Stimulated activated naive CD4-positive, alpha-beta T cell (primary cell): ENCODE measurements around the gene PET100.

Experiments used
- DNase-seq, 6 experiments: peaks; one replicate each; lab custom pipeline; 2025; lab: John Stamatoyannopoulos, UW

Gene PET100, protein sequence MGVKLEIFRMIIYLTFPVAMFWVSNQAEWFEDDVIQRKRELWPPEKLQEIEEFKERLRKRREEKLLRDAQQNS

DNA sequence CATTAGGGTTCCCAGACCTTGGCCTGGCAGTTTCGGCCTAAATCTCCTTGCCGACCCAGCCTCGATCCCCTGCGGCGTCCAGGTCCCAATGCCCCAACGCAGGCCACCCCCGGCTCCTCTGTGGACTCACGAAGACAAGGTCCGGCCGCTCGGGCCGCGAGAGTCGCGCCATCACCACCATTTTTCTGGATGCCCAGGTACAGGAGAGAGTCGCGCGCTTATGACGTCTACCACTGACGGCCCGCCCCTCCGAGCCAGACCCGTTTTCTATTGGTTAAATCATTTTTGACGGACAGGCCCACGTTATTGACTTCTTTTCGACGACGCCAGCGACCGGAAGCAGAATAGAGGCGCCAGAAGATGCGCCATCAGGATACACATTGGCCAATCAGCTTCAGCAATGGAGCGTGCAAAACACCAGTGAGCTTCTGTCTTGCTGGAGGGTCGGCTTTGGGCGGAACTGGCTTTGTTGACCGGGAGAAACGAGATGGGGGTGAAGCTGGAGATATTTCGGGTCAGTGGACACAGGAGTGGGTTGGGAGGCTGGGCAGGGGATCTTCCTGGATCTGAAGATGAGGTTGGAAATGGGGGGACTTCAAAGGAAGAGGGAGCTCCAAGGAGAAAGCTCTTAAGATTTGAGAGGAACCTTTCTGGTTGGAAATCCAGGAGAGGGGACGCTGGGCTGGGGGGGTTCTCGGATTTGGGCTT lies at the start of gene PET100, which contains the start of gene XAB2:
Gene PET100, plus strand, starts transcription at position 447 of the 708 bp plus-strand sequence. Its CDS starts 41 bp downstream, at position 488.
Gene XAB2, minus strand, starts transcription at position 199 of the 708 bp plus-strand sequence. Its CDS starts 18 bp downstream, at position 181.
- peak; percentile 85 to 97 (median 95) for DNase-seq

DNA sequence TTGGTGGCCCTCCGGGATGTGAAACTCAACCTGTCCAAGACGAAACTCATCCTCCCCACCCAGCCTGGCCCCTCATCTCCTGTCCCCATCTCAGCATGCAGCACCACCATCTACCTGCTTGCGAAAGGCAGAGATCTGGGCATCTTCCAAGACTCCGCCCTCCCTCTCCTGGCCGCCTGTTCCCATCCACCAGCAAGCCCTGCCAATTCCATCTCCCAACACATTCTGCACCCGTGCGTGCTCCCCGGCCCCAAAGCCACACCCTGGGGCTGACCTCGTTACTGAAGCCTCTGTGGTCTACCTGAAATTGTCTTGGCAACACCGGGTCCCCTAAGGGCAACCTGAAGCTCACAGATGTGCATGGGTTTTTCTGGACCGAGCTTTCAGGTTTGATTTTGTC lies 47.1 kb upstream of the PET100 start:
- no peak for DNase-seq

DNA sequence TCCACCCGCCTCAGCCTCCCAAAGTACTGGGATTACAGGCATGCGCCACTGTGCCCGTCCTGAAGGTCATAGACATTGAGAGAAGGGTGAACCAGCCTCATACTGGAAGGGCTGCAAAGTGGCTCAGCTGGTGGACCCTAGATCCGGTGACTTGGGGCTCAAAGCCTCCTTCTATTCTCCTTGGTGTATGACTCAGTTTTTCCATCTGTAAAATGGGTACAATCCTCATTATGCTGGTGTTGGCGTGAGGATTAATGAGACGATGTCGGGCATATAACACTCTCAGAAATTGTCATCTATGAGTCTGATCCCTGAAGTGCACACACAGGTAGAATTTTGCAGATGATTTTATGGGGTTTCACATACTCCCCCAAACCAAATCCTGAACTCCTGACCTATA lies 39.8 kb upstream of the PET100 start:
- DNase-seq, result no peak

DNA sequence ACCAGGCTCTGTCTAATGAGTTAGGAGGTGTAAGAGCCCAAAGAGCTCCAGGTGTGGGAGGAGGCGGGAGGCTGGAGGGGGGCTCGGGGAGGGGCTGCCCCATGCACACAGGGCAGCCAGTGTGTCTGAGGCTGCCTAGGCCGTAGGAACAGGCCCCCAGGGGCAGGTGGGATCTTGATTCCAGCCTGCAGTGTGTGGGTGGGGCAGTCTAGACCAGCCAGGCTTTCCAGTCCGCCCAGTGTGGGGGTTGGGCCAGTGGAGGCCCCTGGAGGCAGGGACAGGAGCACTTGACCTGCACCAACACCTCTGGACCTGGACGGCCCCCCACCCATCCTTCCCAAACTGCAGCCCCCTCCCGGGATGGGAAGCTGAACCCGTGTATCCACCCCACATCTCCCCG lies 39.3 kb upstream of the PET100 start:
- DNase-seq, result no peak

DNA sequence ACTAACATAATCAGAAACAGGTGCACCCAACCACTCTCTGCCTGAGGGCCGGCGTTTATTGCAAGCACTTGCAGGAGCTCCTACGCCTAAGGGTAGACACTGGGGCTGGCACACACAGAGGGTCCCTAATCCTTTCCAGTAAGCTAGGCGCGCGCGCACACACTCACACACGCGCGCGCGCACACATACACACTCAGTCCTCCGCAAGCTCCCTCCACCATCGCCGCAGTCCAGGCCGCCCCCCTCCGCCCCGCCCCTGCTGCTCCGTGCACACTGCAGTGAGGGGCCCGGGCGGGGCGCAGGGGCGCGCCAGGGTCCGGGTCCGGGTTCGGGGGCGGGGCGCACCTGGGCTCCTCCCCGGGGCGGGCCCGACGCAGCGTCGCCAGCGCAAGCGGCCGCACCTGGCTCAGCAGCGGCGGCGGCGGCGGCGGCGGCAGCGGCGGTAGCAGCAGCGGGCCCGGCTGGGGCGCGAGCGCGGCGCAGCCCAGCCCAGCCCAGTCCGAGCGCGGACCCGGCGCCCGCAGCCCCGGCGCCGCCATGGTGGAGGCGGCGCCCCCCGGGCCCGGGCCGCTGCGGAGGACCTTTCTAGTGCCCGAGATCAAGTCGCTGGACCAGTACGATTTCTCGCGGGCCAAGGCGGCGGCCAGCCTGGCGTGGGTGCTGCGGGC lies 34.0 kb upstream of the PET100 start, which contains the start of gene CAMSAP3:
Gene CAMSAP3, plus strand, starts transcription at position 398 of the 668 bp plus-strand sequence. Its CDS starts 140 bp downstream, at position 538.
- DNase-seq, result peak; percentile 12 to 66 (median 35)

DNA sequence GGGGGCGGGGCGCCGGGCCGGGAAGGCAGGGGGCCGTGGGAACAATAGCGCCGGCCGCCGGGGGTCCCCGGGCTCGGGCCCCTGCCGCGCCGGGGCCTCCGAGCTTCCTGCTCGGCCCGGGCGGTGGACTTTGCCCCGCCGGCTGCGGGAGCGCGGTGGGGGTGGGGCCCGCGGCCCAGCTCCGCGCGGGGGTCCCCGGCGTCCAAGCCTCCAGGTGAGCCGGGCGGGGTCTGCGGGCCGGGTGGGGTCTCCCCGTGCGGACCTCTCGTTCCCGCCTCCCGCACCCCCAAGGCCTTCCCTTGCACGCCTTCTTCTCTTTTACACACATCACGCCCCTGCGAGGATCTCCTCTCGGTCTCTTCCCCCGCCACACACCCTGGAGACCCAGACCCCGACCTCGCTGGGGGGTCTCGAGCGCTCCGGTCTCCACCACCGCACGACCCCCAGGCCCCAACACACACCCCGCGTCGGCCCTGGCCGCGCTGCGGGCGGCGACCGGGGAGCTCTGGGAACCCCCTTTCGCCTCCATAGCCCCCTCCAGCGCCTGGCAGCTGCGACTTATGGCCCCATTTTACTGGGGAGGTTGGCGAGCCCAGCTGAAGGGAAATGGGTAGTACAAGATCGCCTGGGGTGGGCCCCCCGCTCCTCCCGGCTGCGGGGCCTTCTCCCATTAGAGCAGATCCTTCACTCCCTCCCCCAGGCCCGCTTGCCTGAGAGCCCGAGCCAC lies 33.2 kb upstream of the PET100 start:
- DNase-seq, result peak in 1 of 6 experiments; percentile 17

DNA sequence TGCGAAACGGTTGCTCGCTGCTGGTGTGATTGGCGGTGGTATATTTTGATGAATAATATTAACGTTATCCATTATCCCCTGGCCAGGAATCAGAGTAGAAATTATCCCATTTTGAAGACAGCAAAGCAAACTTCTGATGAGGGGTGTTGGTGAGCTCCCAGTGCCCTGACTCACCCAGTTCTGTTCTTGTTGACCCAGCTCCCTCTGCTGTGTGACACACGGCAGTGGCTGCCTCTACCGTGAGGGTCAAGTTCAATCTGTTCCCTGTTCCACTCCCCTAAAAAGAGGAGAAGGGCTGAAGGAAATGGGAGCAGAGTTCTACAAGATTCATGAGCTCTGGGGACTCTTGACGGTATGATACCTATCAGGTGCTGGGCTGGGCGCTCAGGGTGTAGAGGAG lies 31.9 kb upstream of the PET100 start:
- no peak for DNase-seq

DNA sequence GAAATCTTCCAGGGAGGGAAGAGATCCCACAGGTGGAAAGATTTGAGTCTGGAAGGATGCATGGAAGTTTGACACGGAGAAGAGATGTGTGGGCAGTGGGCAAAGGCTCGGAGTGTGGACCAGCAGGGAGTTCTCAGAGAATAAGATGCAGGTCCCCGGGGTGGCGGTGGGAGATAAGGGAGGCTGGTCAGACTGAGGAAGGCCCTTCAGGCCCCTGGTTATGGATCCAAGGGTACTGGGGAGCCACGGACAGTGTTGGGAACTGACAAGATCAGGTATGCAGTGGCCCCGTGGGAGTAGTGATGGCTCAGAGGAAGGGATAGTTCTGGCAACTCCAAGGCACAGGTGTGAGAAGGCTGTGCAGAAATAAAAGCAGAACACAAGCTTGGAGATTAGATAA lies 31.4 kb upstream of the PET100 start:
- DNase-seq, result no peak

DNA sequence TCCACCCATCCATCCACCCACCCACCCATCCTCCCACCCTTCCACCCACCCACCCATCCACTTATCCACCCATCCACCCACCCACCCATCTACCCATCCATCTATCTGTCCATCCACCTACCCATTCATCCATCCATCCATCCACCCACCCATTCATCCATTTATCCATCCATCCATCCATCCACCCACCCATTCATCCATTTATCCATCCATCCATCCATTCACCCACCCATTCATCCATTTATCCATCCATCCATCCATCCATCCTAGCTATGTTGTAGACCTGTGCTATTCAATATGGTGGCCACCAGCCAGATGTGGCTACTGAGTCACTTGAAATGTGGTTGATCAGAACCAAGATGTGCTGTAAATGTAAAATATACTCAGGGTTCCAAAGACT lies 28.9 kb upstream of the PET100 start:
- no peak for DNase-seq

DNA sequence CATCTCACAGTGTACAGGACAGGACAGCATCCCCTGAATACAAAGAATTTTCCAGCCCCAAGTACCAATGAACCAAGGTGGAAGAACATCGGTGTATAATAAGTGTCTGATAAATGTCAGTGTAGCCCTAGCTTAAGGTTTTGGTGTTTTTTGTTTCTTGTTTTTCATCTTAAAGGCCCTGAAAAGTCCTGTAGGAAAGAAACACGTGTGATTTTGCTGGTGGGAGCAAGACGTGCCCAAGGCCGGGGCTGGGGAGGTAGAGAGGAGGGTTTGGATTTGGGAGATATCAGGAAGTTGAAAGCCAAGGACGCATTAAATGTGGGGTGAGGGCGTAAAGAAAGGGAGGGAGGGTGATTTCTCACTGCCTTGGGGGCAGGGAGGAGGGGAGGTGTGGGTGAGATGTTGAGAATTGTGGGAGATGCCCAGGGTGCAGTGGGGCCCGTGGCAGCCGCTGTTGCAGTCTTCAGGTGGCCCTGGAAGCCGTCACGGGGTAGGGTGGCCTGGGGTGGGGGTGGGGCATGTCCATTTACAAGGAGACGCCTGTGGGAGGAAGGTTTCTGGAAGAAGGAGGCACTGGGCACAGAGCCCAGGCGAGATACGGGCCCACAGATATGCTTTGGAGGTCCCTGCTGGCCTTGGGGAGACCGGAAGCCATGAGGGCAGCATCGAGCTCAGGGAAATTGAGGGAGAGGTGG lies 27.2 kb upstream of the PET100 start:
- DNase-seq, result no peak

DNA sequence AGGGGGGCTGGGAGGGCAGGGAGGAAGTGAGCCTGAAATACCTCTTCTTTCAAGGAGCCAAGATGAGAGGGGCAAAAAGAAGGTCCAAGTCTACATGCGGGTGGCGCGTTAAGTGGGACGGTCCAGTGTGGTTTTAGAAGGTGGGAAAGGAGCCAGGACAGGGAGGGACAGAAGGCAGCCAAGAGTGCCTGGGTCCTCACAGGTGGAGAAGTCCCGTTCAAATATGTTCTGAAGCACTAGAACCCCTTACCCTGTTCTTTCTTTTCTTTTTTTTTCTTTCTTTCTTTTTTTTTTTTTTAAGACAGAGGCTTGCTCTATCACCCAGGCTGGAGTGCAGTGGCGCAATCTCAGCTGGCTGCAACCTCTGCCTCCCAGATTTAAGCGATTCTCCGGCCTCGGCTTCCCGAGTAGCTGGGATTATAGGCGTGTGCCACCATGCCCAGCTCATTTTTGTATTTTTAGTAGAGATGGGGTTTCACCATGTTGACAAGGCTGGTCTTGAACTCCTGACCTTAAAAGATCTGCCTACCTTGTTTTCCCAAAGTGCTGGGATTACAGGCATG lies 26.6 kb upstream of the PET100 start:
- no peak for DNase-seq

DNA sequence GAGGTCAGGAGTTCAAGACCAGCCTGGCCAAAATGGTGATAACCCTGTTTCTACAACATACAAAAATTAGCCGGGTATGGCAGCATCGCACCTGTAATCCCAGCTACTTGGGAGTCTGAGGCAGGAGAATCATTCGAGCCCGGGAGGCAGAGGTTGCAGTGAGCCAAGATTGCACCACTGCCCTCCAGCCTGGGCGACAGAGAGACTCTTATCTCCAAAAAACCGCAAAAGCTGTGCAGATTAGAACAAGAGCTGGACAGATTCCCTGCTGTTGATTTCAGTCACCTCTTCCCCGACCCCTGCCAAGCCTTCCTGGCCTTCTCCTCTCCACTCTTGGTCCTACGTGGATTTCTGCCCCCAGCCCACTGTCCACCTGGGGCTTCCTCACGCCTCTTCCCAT lies 25.7 kb upstream of the PET100 start:
- no peak for DNase-seq

DNA sequence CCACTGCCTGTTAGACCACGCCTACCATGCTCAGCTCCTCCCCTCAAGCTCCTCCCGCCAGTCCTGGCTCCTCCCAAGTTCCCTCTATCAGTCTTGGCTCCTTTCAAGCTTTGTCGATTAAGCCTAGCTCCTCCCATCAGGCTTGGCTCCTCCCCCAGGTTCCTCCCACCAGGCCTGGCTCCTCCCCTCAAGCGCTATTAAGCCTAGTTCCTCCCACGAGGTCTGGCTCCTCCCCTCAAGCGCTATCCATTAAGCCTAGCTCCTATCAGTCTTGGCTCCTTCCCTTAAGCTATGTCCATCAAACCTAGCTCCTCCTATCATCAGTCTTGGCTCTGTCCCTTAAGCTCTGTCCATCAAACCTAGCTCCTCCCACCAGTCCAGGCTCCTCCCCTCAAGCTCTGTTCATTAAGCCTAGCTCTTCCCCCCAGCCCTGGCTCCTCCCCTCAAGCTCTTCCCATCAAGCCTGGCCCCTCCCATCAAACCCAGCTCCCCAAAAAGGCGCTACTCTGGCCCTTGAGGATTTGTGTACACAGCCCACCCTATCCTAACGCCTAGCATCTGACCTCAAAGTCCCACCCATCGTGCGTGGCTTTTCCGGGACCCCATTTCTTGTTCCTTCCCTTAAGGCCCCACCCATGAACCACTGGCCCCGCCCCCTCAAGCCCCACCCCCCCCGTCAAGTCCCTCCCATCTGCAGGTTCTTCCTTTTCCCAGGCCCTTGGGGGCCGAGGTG lies 23.9 kb upstream of the PET100 start:
- DNase-seq, result peak in 2 of 6 experiments; percentile 9 to 25

DNA sequence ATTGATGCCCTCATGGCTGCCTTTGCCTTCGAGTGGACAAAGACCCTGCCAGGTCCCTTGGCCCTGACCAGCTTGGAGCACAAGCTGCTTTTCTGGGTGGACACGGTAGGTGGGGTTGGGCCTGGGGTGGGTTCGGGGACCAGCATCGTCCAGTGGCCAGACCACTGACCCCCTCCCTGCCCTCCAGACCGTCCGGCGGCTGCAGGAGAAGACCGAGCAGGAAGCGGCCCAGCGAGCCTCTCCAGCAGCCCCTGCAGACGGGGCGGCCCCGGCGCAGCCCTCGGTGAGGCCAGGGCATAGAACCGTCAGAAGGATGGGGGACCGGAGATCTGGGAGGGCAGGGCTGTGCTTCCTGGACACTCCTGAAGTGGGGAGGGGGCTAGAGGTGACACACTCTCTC lies 23.3 kb upstream of the PET100 start:
- DNase-seq, result no peak

DNA sequence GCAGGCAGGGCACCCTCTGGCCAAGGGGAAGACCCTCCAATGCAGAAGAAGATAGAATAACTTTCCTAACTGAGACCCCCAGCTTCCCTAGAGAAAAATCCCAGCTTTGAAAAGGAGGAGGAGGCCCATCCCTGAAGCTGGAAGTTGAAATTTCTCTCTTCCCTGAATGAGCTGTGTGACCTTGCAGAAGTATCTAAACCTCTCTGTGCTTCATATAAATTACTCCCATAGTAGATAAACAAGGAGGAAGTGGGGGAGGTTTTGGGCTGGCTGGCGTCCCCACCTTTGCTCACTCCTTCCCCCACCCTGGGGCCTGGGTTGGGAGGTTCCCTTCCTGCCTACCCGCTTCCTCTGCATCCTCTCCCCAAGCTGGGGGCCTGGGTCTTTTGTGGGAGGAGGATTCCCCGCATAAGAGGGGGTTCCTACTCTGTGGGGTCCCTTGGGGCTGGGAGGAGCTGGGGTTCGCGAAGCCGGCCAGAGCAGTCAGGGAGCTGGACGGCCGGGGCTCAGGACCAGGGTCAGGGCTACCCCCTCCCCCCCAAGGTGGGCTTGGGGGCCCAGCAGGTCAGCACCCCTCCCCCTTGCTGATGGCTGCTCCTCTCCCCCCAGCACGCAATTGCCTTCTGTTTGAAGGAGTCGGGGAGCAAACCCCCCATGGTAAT lies 22.2 kb upstream of the PET100 start:
- DNase-seq, result no peak

DNA sequence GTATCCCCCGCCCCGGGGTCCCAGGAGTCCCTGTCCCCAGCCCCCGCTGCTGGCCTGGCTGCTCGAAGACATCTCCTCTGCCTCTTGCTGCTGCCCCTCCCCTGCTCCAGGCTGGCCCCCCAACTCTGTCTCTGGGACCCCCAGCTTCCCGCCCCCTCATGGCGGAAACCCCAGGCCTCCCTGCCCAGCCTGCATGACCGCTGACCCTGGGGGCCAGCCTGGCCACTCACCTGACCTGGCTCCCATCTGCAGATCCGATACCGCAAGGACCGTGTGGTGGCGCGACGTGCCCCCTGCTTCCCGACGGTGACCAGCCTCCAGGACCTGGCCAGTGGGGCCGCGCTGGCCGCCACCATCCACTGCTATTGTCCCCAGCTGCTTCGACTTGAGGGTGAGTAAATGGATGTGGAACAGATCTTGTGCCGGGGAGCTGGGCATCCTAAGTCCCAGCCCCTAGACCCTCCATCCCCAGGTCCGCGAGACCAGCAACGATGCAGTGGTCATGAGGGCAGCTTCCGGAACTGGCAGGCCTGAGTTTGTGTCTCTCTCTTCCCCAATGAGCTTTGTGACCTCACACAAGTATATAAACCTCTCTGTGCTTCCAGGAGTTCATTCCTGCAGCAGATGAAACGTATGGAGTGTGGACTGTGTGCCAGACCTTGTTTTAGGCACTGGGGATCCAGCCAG lies 21.6 kb upstream of the PET100 start:
- no peak for DNase-seq

DNA sequence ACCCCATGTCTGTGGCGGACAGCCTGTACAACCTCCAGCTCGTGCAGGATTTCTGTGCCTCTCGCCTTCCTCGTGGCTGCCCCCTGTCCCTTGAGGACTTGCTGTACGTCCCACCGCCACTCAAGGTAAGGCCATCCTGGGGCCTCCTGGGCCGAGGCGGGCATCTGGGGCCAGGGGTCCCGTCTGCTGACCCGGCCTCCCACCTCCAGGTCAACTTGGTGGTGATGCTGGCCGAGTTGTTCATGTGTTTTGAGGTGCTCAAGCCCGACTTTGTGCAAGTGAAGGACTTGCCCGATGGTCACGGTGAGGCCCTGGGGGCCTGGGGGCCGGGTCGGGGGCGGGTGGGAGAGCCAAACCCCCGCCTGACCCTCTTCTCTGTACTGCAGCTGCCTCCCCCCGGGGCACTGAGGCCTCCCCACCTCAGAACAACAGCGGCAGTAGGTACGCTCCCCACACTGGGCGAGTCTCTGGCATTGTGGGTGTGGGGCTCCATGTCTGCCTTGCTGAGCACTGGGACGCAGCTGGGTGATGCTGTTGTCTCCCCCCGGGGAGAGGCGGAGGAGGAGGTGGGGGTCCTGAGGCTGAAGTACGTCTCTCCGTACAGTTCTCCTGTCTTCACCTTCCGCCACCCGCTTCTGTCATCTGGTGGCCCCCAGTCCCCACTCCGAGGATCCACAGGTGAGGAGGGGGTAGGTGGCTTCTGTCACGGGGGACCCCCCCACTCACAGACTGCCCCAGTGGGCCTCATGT lies 18.9 kb upstream of the PET100 start:
- no peak for DNase-seq

DNA sequence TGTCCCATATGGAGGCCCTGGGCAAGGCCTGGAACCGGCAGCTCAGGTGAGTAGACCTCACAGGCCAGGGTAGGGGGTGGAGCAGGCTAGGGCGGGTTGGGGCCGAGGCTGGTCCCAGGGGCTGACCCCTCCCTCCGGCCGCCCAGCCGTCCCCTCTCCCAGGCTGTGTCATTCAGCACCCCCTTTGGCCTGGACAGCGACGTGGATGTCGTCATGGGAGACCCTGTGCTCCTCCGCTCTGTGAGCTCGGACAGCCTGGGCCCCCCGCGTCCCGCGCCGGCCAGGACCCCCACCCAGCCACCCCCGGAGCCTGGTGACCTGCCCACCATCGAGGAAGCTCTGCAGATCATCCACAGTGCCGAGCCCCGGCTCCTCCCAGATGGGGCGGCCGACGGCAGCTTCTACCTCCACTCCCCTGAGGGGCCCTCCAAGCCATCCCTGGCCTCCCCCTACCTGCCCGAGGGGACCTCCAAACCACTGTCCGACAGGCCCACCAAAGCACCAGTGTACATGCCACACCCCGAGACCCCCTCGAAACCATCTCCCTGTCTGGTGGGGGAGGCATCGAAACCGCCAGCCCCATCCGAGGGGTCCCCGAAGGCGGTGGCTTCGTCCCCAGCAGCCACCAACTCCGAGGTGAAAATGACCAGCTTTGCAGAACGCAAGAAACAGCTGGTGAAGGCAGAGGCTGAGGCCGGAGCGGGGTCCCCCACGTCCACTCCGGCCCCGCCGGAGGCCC lies 17.9 kb upstream of the PET100 start:
- no peak for DNase-seq
